GM12878 (cell line): Measurements from ENCODE around the gene C5AR2. TPM values are rescaled to one million over a fixed set of nuclear protein-coding genes. Genes with fewer than 3 reads are reported as not detected.

Source experiments
- ATAC-seq: fragments of 200-7000 bp; cut with Tn5 transposase; 3 replicates; pipeline ENCODE4 v1.9.1; 2020; ENCODE audit warnings: mild to moderate bottlenecking, moderate library complexity
- BruUV-seq: library from RNA; stranded (reverse); fragments of 400-500 nt; replicated peaks from 2 replicates; lab custom pipeline; 2021; lab: Mats Ljungman, UMichigan
- CTCF ChIA-PET: fragments of 300-600 bp; sonication (Branson Sonifier 250); formaldehyde crosslinking; extraction: SDS; loops from one replicate; lab custom pipeline; 2021; ENCODE audit warnings: inconsistent platforms; lab: Yijun Ruan, JAX
- POLR2A ChIA-PET: fragments of 350-600 bp; formaldehyde crosslinking; extraction: SDS; loops from one replicate; lab custom pipeline; 2021; ENCODE audit warnings: inconsistent platforms; lab: Charles Lee
- RAD21 ChIA-PET: fragments of 300-600 bp; sonication (Branson Sonifier 250); formaldehyde crosslinking; loops from one replicate; lab custom pipeline; 2023; ENCODE audit warnings: antibody characterized with exemption; ENCODE audit not compliant: unreplicated experiment; lab: Charles Lee
- SMC1A ChIA-PET: fragments of 300-600 bp; sonication (Branson Sonifier 250); formaldehyde crosslinking; loops from one replicate; lab custom pipeline; 2023; ENCODE audit not compliant: unreplicated experiment, uncharacterized antibody; lab: Charles Lee
- DNase-seq: peaks from one replicate; pipeline ENCODE4 v3.0.0-alpha.2; 2011; ENCODE audit warnings: low read depth, low spot score
- FAIRE-seq: peaks from 3 replicates; lab custom pipeline; 2011; peaks lifted over from hg19 to GRCh38; lab: Jason Lieb, UNC
- H2AFZ ChIP-seq: 2 replicates; pipeline ENCODE4 v1.6.0; 2011; ENCODE audit warnings: low read depth, low read length, control low read depth; ENCODE audit not compliant: control insufficient read depth
- H3K27ac ChIP-seq: 2 replicates; pipeline ENCODE4 v1.5.1; 2011; ENCODE audit warnings: control low read depth; ENCODE audit not compliant: control insufficient read depth, insufficient read depth
- H3K27me3 ChIP-seq, 2 experiments: replicated peaks in 1 of 2; 2 replicates each; pipeline versions ENCODE4 v1.6.0 to v1.6.1; 2011; ENCODE audit warnings: low read length in 1 of 2; ENCODE audit not compliant: control insufficient read depth in 2 of 2, insufficient read depth in 2 of 2
- H3K36me3 ChIP-seq, 2 experiments: 2 replicates each; pipeline ENCODE4 v1.5.1; 2011; ENCODE audit warnings: low read length in 1 of 2; ENCODE audit not compliant: control insufficient read depth in 2 of 2, insufficient read depth in 2 of 2
- H3K4me1 ChIP-seq: 2 replicates; pipeline ENCODE4 v1.6.1; 2011; ENCODE audit warnings: mild to moderate bottlenecking, low read length, moderate library complexity, mixed read lengths; ENCODE audit not compliant: control insufficient read depth, insufficient read depth
- H3K4me2 ChIP-seq: 2 replicates; pipeline ENCODE4 v1.6.0; 2011; ENCODE audit warnings: control low read depth; ENCODE audit not compliant: control insufficient read depth, insufficient read depth
- H3K4me3 ChIP-seq: fragments of 200-600 bp; sonication (generic); 2 replicates; pipeline ENCODE4 v1.5.1; 2016
- H3K79me2 ChIP-seq: 2 replicates; pipeline ENCODE4 v1.6.0; 2011; ENCODE audit warnings: low read length; ENCODE audit not compliant: control insufficient read depth, insufficient read depth
- H3K9ac ChIP-seq: 2 replicates; pipeline ENCODE4 v1.8.0; 2011; ENCODE audit warnings: low read length, control low read depth, mixed read lengths; ENCODE audit not compliant: control insufficient read depth, insufficient read depth
- H3K9me3 ChIP-seq: replicated peaks from 3 replicates; pipeline ENCODE4 v1.5.1; 2011; ENCODE audit warnings: mild to moderate bottlenecking, low read length; ENCODE audit not compliant: control insufficient read depth, insufficient read depth
- H4K20me1 ChIP-seq: 2 replicates; pipeline ENCODE4 v1.6.0; 2011; ENCODE audit not compliant: control insufficient read depth, insufficient read depth
- CHD4 ChIP-seq: fragments of 200-600 bp; sonication (generic); IDR thresholded peaks from 2 replicates; pipeline ENCODE4 v1.6.1; 2016; ENCODE audit warnings: mild to moderate bottlenecking
- GATAD2B ChIP-seq: fragments of 450-650 bp; conservative IDR thresholded peaks from 2 replicates; pipeline ENCODE4 v1.6.1; 2017; ENCODE audit warnings: low read depth, mild to moderate bottlenecking, moderate library complexity
- MAX ChIP-seq: IDR thresholded peaks from 2 replicates; pipeline ENCODE4 v1.6.1; 2012; ENCODE audit warnings: low read depth, low read length, improper control_type of control experiment
- NR2C1 ChIP-seq: fragments of 450-650 bp; IDR thresholded peaks from 2 replicates; pipeline ENCODE4 v1.6.1; 2017; ENCODE audit warnings: antibody characterized with exemption, mild to moderate bottlenecking, moderate library complexity
- NR2C2 ChIP-seq: IDR thresholded peaks from 2 replicates; pipeline ENCODE4 v1.6.1; 2011; ENCODE audit warnings: borderline replicate concordance, low read depth; ENCODE audit not compliant: control insufficient read depth, insufficient read length
- PBX3 ChIP-seq: IDR thresholded peaks from 2 replicates; pipeline ENCODE4 v1.6.1; 2011; ENCODE audit warnings: mild to moderate bottlenecking, low read depth, low read length, moderate library complexity; ENCODE audit not compliant: insufficient replicate concordance
- PKNOX1 ChIP-seq: fragments of 450-650 bp; IDR thresholded peaks from 2 replicates; pipeline ENCODE4 v1.6.1; 2016; ENCODE audit warnings: mild to moderate bottlenecking
- POU2F2 ChIP-seq: IDR thresholded peaks from 3 replicates; pipeline ENCODE4 v1.6.1; 2011; ENCODE audit warnings: low read depth, mild to moderate bottlenecking, low read length, borderline replicate concordance
- RAD51 ChIP-seq: fragments of 450-650 bp; IDR thresholded peaks from 2 replicates; pipeline ENCODE4 v1.6.1; 2016; ENCODE audit warnings: moderate library complexity, mild to moderate bottlenecking, inconsistent platforms
- STAT3 ChIP-seq: IDR thresholded peaks from 2 replicates; pipeline ENCODE4 v1.6.1; 2011; ENCODE audit warnings: low read depth, low read length, improper control_type of control experiment
- ZNF274 ChIP-seq: IDR thresholded peaks from one replicate; pipeline ENCODE4 v1.8.0; 2011; ENCODE audit not compliant: insufficient read length, insufficient read depth
- WGBS: methylation state at CpG from one replicate; pipeline ENCODE4 v1.1.6; 2016; ENCODE audit warnings: low lambda C conversion rate; ENCODE audit not compliant: insufficient replicate concordance, insufficient coverage; ENCODE audit errors: missing lambda C conversion rate; 5-methylcytosine and 5-hydroxymethylcytosine counted together
- in situ Hi-C: fragments of 300-500 bp; cut with MboI; formaldehyde crosslinking; loops from 9 replicates; pipeline ENCODE4 v1.14.3; 2018; ENCODE audit warnings: mixed read lengths
- intact Hi-C: fragments of 100-400 bp; cut with micrococcal nuclease; formaldehyde crosslinking; loops from one replicate; pipeline ENCODE4 v1.14.2; 2022; ENCODE audit not compliant: unreplicated experiment
- polyA plus RNA-seq, 11 experiments: library from polyadenylated mRNA; depleted of rRNA in 4 of 11; unstranded in 6 of 11; stranded (reverse) in 5 of 11; fragments of >200 nt; fragmentation: Nextera tagmentation in 4 of 11; fragmentation: Illumina TruSeq in 1 of 11; extraction: Ambion mirVana in 4 of 11; extraction: Trizol in 1 of 11; gene quantifications; 1 replicate in 1 of 11; 2 replicates in 10 of 11; pipeline versions ENCODE4 v1.2.1 to v1.2.3, GENCODE V29; 2011 to 2016; ENCODE audit warnings: inconsistent platforms in 2 of 11, missing spikeins in 2 of 11, low read depth in 1 of 11
- total RNA-seq, 4 experiments: library from RNA; depleted of rRNA in 3 of 4; stranded (reverse); fragments of >200 nt in 3 of 4; fragmentation: Illumina TruSeq in 1 of 4; extraction: Trizol in 1 of 4; gene quantifications; 2 replicates each; pipeline versions ENCODE4 v1.2.1 to v1.2.3, GENCODE V29; 2013 to 2021

C5AR2 gene
- total and polyA plus RNA-seq, 10 of the 15 experiments (the other 5 are each of a cell fraction or from before 2014, with no cell fraction given) = 0.01 TPM; not detected in 9

- H2AFZ ChIP-seq = no peak overlapping the region
- no peak overlapping the region for H3K27ac ChIP-seq
- 48% methylated on average over 2 of the region's 2 CpGs for WGBS
- ChIA-PET SMC1A (interaction anchor here (1.0 kb wide), 1 partner anchor 59 kb away, joined by 3 read pairs; no protein-coding TSS in a partner anchor), CTCF (interaction anchor here (0.7 to 5.1 kb wide), 4 partner anchors 30 to 54 kb away, joined by 3 to 42 read pairs (median 4); no protein-coding TSS in a partner anchor), POLR2A (no interaction called here)
- no TSS peak for BruUV-seq
- ATAC-seq (no peak), DNase-seq (no peak), FAIRE-seq (no peak)
- H3K4me3 ChIP-seq = no peak overlapping the region
- no peak overlapping the region; the same call in 1 of the 2 replicates for H3K4me2 ChIP-seq
- in situ Hi-C loops (no loop called here), intact Hi-C loops (no loop called here)
- H3K9me3 ChIP-seq = no peaks in the 10 kb centered on the region; the same call in 2 of the 3 replicates
- peaks cover 7% of the 10 kb centered on the region for H3K4me1 ChIP-seq
- no peaks in the 10 kb centered on the region for H3K27me3 ChIP-seq
- peaks cover 25% of the 10 kb centered on the region for H3K79me2 ChIP-seq
- TF ChIP-seq RAD51 (peak; percentile 78), POU2F2 (no peak), GATAD2B (no peak), NR2C2 (no peak)
- TF ChIP-seq, all 136 proteins: peak for 1
- Histone ChIP-seq H4K20me1 (no peaks in the 10 kb centered on the region; the same call in 1 of the 2 replicates), H3K36me3 (peaks cover 12 to 28% of the 10 kb centered on the region in 2 experiments), H3K9ac (no peak overlapping the region)
- RAD21 ChIA-PET = no interaction called here
Measured at GRCh38 chr19:47352095-47352494, 20.1 kb downstream of the C5AR2 start.

GRCh38 chr19:47353307-47353712 is 21.3 kb downstream of the C5AR2 start:
- Histone ChIP-seq H3K27ac (no peak overlapping the region), H3K36me3 (peaks cover 18 to 31% of the 10 kb centered on the region in 2 experiments), H3K4me2 (no peak overlapping the region), H3K4me1 (peaks cover 7% of the 10 kb centered on the region), H3K9ac (no peak overlapping the region), H3K27me3 (no peaks in the 10 kb centered on the region), H3K4me3 (no peak overlapping the region), H2AFZ (no peak overlapping the region), H3K9me3 (no peaks in the 10 kb centered on the region; the same call in 2 of the 3 replicates), H4K20me1 (no peaks in the 10 kb centered on the region; the same call in 1 of the 2 replicates), H3K79me2 (peaks cover 25% of the 10 kb centered on the region)
- POLR2A ChIA-PET = interaction anchor here (0.5 kb wide), 1 partner anchor 56 kb away, joined by 4 read pairs; no protein-coding TSS in a partner anchor
- BruUV-seq = no TSS peak
- 97% methylated on average over 24 of the region's 24 CpGs for WGBS
- SMC1A ChIA-PET = no interaction called here
- DNase-seq (no peak), ATAC-seq (no peak), FAIRE-seq (no peak)
- in situ Hi-C loops = no loop called here
- intact Hi-C loops = no loop called here
- RAD21 ChIA-PET = no interaction called here
- CTCF ChIA-PET = no interaction called here
- TF ChIP-seq CHD4 (no peak), NR2C1 (no peak), MAX (no peak), PKNOX1 (no peak), PBX3 (no peak), STAT3 (no peak), ZNF274 (no peak)
